Measurements from ENCODE around the gene CNTNAP2.
"Not testable (repeated sequence)": the region's sequence is repeated elsewhere in the genome, so short reads cannot be mapped to it uniquely, and the experiment has no call there.

The CNTNAP2 gene

DNA sequence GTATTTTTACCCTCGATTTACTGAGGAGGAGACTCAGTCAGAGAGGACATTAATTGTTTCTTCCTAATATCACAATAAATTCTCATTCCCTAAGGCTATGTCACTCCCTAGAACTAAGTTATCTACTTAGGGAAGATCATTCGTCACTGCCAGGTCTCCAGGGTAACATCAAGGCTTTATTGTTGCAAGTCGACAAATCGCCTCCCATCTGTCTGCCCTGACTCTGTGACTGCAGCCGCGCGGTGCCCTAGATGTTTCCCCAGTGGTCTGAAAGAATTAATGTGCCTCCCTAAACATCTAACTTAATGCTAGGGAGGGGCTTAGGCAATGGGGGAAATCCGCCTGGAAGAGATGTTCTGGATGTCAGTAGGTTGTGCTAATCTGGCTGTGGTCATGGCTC lies 1915.2 kb downstream of the CNTNAP2 start:
- DNase-seq (ENCODE audit: low spot score): no peak

DNA sequence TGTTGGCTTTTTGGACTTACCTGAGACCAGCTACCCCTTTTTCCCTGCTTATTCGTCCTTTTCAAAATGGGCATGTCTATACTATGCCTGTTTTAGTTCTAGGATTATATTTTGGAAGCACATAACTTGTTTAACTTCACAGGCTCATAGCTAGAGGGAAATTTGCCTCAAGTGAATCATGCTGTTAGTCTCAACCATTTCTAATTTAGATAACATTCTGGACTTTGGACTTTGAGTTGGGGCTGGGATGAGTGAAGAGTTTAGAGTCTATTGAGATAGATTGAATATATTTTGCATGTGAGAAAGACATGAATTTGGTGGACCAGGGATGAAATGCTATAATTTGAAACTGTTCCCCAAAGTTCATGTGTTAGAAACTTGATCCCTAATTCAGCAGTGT lies 1919.3 kb downstream of the CNTNAP2 start:
- no peak for DNase-seq (ENCODE audit: low spot score)

DNA sequence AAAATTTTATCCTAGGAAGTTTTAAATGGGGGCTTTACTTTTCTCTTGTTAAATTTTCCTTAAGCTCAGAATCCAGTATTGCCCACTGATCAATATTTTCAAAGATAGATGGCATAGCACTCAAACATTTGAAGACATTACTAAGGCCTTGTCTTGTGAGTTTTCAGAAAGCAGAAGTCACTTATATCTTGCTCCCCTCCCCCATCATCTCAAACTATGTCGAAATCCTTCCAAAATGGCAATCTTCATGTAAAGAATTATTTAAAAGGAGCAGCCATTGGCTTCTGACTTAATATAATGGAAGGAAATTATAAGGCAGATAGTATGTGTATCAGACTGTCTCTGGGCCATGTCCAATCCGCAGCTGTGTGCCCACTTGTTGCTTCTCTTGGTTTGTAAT lies 1920.4 kb downstream of the CNTNAP2 start:
- no peak for DNase-seq (ENCODE audit: low spot score)

DNA sequence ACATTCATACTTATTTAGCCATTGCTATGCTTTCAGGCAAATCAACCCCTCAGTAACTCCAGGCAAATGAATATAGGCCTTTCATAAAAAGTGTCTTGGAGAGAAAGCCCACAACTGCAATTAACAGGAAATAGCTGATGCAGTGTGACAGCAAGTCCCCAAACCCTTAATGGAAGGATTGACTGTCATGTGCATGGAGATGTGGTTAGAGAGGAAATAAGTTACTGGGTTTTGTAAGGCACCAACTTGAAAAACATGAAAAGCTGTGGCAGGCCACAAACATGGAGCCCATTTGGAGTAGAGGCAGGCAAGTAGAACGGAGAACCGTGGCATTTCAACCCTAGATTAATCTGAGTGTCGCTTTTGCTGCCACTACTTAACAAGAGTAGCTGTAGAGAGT lies 1924.6 kb downstream of the CNTNAP2 start:
- DNase-seq (ENCODE audit: low spot score): no peak

DNA sequence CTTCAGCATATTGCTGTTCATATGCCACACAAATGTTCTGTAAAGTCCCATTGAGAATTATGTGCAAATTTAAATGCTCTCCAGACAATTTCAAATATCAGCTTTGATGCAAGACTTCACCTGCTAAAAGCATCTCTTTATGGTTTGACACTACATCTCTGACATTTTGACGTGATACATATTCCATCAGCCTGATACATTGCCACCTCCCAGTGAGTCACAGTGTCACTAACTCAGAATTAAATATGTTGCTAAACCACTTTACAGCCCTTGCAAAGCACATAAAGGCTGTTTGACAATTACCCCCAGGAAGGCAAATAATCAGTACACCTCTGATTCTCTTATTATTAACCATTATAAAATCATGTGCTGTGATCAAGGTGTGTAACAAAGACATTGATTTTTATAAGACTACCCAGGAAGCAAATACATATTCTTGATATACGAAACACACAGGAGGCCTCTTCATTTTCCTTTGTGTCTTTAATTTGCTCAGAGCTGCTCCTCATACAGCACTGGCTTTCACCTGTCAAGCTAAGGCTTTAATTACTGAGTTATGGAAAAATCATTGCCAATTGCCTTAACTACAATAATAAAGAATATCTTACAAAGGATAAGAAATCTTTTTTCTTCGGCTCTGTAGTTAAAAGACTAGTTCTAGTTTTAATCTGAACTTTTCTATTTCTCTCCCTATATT lies 1926.5 kb downstream of the CNTNAP2 start:
- DNase-seq (ENCODE audit: low spot score): no peak

DNA sequence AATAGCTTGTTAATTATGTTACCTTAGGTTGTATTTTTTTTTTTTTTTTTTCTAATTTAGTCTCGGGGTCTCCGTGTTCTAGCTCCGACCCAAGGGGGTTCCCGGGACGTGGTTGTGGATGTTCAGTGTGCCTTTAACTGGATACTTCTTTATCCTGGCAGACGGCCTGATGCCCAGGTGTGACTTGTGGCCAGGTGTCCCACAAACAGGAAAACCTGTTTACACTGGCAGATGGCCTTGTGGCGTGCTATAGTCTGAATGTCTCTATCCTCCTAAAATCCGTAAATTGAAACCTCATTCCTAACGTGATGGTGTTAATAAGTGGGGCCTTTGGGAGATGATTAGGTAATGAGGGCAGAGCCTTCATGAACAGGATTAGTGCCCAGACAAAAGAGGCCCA lies 1927.6 kb downstream of the CNTNAP2 start:
- no peak for DNase-seq (ENCODE audit: low spot score)

DNA sequence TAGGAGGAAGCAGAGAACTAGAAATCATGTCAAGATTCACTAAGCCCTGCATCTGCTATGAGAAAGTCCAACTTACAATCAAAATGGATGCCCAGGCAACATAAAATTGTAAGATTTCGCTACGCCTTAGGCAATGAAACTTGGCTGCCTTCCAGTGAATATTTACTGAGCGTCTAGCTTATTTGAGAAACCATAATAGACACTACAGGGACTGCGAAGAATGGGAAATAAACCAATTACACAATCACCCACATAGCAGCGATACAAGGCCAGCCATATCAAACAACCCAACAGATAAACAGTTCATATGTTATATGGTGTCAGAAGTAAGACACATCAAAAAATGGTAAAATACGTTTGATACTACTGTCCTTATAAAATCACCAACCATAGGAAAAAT lies 1928.9 kb downstream of the CNTNAP2 start:
- DNase-seq (ENCODE audit: low spot score): no peak

DNA sequence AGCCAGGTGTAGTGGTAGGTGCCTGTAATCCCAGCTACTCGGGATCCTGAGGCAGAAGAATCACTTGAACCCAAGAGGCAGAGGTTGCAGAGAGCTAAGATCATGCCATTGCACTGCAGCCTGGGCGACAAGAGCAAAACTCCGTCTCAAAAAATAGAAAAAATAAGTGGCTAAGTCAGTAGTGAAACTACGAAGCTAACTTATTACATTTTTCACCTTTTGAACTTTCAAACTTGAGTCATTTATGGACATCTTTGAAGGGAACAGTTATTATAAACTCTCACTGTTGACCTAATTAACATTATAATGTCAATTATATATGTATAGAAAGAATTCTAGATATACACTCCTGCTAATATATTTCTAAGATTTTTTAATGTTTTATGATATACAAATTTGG lies 1932.5 kb downstream of the CNTNAP2 start:
- DNase-seq (ENCODE audit: low spot score): no peak

DNA sequence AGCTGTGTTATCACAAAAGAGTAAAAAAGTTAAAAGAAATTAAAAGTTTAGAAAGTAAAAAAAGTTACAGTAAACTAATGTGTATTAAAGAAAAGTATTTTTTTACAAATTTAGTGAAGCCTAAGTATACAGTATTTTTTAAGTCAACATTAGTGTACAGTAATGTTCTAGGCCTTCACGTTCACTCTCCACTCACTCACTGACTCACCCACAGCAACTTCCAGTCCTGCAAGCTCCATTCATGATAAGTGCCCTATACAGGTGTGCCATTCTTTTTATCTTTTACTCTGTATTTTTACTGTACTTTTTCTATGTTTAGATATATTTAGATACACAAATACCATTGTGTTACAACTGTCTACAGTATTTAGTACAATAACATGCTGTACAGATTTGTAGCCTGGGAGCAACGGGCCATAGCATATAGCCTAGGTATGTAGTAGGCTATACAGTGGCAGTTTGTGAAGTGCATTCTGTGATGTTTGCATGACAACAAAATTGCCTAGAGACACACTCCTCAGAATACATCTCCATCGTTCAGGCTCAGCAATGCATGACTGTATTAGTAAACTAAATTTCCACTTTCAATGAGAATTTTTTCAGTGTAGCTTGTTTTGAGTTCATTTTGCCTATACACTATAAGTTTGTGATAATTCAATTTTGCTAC lies 1934.0 kb downstream of the CNTNAP2 start:
- DNase-seq (ENCODE audit: low spot score): no peak

DNA sequence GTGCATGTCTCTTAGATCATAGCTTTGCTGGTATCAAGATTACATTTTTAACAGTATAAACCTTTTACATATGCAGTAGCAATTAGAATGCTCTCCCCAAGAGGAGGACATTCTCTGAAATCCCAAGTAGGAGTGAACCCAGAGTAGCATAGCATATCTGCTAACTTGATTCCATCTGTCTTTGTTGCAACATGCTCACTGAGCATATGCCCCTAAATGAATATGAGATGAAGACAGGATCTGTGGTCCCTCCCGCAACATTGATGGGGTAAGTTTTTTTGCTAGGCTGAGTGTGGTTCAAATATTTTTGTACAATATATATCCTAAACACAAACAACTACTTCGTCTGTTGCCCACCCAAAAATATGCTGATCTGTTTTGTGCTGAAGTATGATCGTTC lies 1939.8 kb downstream of the CNTNAP2 start:
- DNase-seq (ENCODE audit: low spot score): no peak

DNA sequence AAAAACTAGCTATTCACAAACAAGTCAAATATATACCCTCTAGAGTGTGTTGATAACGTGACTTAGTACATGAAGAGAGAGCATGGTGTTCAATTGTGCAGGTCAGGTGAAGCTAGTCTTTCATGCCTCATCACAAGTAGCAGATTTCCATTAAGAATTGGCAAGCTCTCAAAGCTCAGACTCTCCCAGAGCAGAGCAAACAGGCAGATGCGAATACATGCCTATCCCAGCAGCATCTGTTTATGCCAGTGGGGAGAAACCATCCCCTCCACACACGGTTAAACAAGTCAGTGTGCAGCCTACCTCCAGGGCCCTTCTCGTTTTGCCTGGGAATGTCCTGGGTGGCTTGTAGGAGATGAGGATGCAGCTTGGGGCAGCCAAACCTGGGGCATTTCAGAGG lies 1941.5 kb downstream of the CNTNAP2 start:
- DNase-seq (ENCODE audit: low spot score): no peak

DNA sequence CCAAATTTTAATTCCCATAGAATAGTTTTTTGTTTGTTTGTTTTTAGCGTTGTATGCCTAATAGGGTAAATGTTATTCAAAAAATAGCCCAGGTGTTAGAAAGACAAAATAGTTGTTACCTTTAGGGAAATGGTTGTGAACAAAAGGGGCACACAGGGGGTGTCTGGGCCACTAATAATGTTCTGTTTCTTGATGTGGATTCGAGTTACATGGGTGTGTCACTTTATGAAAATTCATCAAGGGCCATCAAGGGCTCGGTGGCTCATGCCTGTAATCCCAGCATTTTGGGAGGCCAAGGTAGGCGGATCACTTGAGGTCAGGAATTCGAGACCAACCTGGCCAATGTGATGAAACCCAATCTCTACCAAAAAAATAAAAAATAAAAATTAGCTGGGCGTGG lies 1942.2 kb downstream of the CNTNAP2 start:
- no peak for DNase-seq (ENCODE audit: low spot score)

DNA sequence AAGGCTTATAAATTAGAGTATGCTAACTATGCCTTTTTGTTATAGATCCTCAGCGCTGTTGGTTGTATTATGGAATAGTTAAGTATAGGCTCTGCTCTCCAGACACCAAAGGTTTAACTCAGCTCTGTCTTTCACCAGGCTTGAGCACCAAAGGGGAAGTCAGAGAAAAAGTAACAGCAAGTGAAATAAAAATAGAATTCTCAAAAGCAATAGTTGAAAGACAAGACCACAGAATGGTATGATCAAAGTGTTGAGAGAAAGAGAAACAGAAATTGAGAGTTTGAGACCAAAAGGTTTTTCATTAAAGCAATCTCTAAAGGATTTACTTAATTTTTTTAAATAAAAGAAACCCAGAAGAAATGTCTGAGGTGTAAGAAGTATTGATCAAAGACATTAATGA lies 1944.1 kb downstream of the CNTNAP2 start:
- DNase-seq (ENCODE audit: low spot score): no peak

DNA sequence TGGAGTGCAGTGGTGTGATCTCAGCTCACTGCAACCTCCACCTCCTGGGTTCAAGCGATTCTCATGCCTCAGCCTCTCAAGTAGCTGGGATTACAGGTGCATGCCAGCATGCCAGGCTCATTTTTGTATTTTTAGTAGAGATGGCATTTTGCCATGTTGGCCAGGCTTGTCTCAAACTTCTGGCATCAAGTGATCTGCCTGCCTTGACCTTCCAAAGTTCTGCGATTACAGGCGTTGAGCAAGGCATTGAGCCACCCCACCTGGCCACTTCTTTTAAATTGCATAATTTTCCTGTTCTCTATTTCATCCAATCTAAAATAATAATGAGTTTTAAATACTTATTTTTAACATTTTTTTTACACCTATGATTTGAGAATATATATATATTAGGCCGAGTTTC lies 1961.5 kb downstream of the CNTNAP2 start:
- DNase-seq (ENCODE audit: low spot score): not testable (repeated sequence)

DNA sequence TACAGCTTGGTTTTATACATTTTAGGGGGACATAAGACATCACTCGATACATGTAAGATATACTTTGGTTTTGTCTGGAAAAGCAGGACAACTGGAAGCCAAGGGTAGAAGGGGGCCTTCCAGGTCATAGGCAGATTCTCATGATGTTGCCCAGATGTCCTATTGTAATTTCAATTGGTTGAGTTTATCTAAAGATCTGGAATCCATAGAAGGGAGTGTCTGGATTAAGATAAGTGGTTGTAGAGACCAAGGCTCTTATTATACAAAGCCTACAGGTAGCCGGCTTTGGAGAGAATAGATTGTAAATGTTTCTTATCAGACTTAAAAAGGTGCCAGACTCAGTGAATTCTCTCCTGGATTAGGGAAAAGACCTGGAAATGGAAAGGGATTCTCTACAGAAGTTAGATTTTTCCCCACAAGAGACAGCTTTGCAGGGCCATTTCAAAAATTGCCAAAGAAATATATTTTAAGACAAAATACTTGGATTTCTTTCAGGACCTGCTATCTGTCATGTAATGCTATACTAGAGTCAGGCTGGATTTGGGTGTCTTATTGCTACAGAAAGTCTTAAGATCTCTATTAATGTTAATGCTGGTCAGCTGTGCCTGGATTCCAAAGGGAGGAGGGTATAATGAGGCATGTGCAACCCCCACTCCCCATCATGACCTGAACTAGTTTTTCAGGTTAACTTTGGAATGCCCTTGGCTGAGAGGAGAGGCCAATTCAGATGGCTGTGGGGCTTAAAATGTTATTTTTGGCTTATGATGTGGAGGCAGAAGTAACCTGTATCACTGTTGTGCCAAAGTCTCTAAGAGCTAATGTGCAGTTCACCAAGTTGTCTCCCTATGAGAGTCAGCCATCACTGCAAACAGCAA lies 1962.8 kb downstream of the CNTNAP2 start:
- no peak for DNase-seq (ENCODE audit: low spot score)

DNA sequence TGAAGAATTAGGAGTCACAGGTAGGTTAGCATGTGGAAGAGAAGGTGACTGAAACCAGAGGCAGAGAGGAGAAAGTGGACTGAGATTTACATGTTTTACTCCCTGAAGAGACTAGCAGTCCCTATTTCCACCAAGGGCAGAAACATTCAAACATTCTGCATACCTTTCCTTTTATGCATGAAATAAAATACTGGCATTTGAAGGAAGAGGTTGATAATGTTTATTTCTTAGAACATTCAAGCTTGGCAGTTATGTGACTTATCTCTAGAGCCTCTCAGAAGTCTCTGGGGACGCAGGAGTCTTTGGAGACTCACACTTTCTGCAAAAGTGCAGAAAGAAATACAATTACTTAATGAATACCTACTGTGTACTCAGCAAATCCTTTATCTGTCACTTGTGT lies 1966.8 kb downstream of the CNTNAP2 start:
- no peak for DNase-seq (ENCODE audit: low spot score)

DNA sequence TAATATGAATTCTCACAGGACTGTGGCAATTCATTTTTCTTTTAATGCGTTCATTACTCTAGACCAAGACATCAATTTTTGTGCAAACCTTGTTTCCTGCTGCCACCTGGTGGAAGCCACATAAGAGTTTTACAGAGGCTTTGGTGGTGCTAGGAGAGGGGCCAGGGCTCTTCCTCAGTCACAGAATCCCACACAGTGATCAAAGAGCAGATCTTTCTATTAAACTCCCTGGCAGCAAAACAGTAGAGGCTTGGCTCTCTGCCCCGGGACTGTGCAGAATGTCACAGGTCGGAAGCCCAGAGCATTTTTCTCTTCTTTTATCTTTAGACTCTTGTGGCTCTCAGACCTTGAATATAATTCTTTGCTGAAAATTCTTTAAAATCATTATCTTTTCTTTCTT lies 1967.5 kb downstream of the CNTNAP2 start:
- DNase-seq (ENCODE audit: low spot score): peak; percentile 11

DNA sequence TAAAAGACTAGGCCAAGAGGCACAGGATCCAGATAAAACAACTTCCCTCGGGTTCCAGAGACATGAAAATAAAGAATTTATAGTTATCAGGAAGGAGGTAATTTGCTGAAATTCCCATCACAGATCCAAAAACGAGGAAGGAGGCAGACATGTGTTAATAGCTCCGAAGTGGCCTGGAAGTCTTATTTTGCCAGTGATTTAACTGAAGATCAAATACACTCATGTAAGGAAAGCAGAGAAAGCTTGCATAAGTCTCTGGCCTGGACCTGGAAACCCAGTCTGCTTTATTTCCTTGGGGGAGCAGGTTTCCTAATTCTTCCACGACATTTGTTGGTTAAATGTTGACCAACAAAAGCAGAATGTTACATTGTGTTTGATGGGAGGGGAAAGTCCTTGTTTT lies 1975.3 kb downstream of the CNTNAP2 start:
- DNase-seq (ENCODE audit: low spot score): no peak

DNA sequence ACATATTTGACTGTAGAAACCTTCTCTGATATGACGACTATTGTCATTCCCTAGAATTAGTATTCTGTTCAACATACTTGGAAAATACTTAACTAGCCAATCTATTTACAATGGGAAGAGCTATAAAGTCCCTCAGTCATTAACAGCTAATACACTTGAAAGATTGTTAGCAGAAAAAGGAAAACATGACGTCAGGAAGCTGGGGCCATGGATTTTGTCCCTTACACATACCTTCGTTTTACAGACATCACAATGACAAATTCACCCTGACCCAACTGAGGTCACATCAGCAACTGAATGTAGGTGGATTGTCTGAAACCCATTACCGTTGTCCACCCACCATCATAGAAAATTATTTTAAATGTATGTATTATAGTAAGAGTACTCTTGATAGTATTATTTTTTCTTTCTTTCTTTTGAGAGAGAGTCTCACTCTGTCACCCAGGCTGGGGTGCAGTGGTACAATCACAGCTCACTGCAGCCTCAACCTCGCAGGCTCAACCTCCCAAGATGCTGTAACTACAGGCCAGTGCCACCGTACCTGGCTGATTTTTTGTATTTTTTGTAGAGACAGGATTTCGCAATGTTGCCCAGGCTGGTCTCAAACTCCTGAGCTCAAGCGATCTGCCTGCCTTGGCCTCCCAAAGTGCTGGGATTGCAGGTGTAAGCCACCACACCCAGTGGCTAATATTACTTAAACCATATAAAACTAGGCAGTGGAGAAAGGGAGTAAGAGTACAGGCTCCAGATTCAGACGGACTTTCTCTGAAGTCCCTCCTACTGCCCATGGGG lies 1977.0 kb downstream of the CNTNAP2 start:
- DNase-seq (ENCODE audit: low spot score): no peak

DNA sequence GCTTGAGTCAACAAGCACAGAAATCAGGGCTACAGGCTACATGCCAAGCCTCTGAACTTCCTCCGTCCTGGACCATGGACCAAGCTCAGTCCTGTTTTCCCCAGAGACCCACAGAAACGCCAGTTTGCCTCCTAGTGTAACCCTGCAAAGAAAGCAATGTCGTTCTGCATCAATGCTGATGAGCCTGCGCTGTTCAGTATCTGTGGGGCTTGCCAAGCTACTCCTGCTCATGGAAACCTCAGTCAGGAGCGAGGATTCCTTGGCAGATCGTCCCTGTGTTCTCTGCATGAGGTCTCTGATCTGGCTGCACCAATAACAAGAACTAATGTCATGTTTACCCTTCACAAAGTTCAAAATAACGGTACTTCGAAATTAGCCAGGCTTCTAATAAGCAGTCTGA lies 1978.5 kb downstream of the CNTNAP2 start:
- no peak for DNase-seq (ENCODE audit: low spot score)

DNA sequence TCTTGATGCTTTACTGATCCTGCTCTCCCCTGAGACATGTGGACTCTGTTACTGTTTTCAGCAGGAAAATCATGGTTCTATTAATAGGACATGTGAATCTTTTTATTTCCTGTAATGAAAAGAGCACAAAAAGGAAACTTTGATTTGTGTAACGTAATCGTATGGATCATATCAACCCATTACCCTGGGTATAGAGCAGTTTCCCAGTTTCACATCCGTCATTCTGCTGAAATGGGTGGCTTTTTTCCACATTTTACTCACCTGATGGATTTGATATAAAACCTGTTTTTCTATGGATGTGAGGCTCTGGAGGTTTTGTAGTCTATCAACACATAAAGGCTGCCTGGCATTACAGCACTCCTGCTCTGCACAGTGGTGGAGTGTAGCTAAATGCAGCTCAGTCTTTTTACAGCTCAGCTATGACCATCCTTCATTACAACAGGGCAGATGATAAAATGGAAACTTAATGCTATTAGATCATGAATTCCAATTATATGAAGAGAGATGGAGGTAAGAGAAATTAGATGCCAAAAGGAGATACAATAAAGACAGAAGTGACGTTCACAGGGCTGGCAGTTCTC lies 1987.6 kb downstream of the CNTNAP2 start:
- DNase-seq (ENCODE audit: low spot score): no peak

DNA sequence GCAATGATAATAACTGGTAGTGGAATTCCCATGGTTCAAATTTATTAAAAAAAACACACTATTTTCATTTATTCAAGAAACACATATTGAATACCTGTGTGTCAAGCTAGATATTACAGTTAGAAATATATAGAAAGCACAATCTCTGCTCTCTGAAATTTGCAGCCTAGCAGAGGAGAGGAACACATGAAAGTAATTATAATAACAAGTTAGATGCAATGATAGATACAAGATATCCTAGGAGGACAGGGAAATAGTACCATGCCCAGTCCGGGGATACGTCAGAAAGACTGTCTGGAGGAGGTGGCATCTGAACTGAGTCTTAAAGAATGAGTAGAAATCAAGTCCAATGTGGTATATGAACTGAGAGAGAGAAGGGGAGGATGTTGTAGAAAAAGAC lies 1988.3 kb downstream of the CNTNAP2 start:
- DNase-seq (ENCODE audit: low spot score): no peak
